Ectodermal cell (in vitro differentiated cells): ENCODE results near the gene APOE.
"Not testable (repeated sequence)": the region's sequence is repeated elsewhere in the genome, so short reads cannot be mapped to it uniquely, and the experiment has no call there.

Experiments
- H3K27ac ChIP-seq: 2 replicates; pipeline ENCODE4 v1.7.0; 2013; ENCODE audit warnings: mild to moderate bottlenecking, low read depth, low read length; ENCODE audit not compliant: insufficient read depth, poor library complexity, severe bottlenecking
- H3K27me3 ChIP-seq: 2 replicates; pipeline ENCODE4 v1.7.0; 2013; ENCODE audit warnings: mild to moderate bottlenecking, low read length; ENCODE audit not compliant: insufficient read depth, control insufficient read depth, poor library complexity, severe bottlenecking
- H3K36me3 ChIP-seq: one replicate; pipeline ENCODE4 v1.7.0; 2013; ENCODE audit warnings: low read length; ENCODE audit not compliant: control insufficient read depth, insufficient read depth
- H3K4me1 ChIP-seq: one replicate; pipeline ENCODE4 v1.7.0; 2013; ENCODE audit warnings: low read length; ENCODE audit not compliant: control insufficient read depth, insufficient read depth
- H3K4me3 ChIP-seq: 2 replicates; pipeline ENCODE4 v1.7.0; 2013; ENCODE audit warnings: low read depth, low read length, control low read depth; ENCODE audit not compliant: insufficient read depth
- H3K9me3 ChIP-seq: 2 replicates; pipeline ENCODE4 v1.7.0; 2013; ENCODE audit warnings: mild to moderate bottlenecking, low read length, moderate library complexity; ENCODE audit not compliant: control insufficient read depth
- WGBS, 2 experiments: methylation state at CpG; one replicate each; pipeline ENCODE4 v1.1.7; 2013; ENCODE audit warnings: missing lambda C conversion rate in 2 of 2; 5-methylcytosine and 5-hydroxymethylcytosine counted together

Gene APOE

GRCh38 chr19:44909775-44910174 lies 4.2 kb downstream of the APOE start:
- WGBS, 2 experiments: 93 to 98% methylated on average over 4 to 5 of the region's 5 CpGs
- Histone ChIP-seq H3K27me3 (no peaks in the 10 kb centered on the region), H3K4me3 (no peak overlapping the region), H3K36me3 (no peaks in the 10 kb centered on the region), H3K4me1 (peaks cover 3% of the 10 kb centered on the region), H3K9me3 (no peaks in the 10 kb centered on the region), H3K27ac (no peak overlapping the region)

- not testable (repeated sequence) for H3K4me1 ChIP-seq, H3K4me3 ChIP-seq, H3K9me3 ChIP-seq, H3K27me3 ChIP-seq, H3K27ac ChIP-seq, H3K36me3 ChIP-seq
- WGBS, 2 experiments: 91 to 94% methylated on average over 6 of the region's 6 CpGs
Observed at GRCh38 chr19:44911896-44912295, 6.3 kb downstream of the APOE start.

- Histone ChIP-seq H3K27me3 (no peaks in the 10 kb centered on the region), H3K4me3 (no peak overlapping the region), H3K27ac (no peak overlapping the region), H3K4me1 (peaks cover 3% of the 10 kb centered on the region), H3K36me3 (no peaks in the 10 kb centered on the region), H3K9me3 (no peaks in the 10 kb centered on the region)
- 89 to 90% methylated on average over 6 of the region's 6 CpGs for WGBS, 2 experiments
Observed at GRCh38 chr19:44912854-44913253, 7.3 kb downstream of the APOE start.

GRCh38 chr19:44913512-44914432 lies 8.2 kb downstream of the APOE start:
- peak overlapping the region; percentile 36 for H3K4me3 ChIP-seq
- H3K27me3 ChIP-seq, H3K4me1 ChIP-seq, H3K9me3 ChIP-seq, H3K36me3 ChIP-seq, H3K27ac ChIP-seq: not testable (repeated sequence)
- 59 to 61% methylated on average over 23 of the region's 23 CpGs for WGBS, 2 experiments

GRCh38 chr19:44914433-44915206 lies 9.0 kb downstream of the APOE start, which contains the start of gene APOC1:
Gene APOC1, plus strand, starts transcription at chr19:44914608. Its CDS starts 284 bp downstream, at chr19:44914892.
- H3K27ac ChIP-seq: peak within 1 kb of the TSS; percentile 22
- 2 to 4% methylated on average over 25 to 27 of the region's 28 CpGs for WGBS, 2 experiments

GRCh38 chr19:44924243-44924725 lies 18.7 kb downstream of the APOE start:
- Histone ChIP-seq H3K4me3 (no peak overlapping the region), H3K36me3 (no peaks in the 10 kb centered on the region), H3K27ac (no peak overlapping the region), H3K27me3 (no peaks in the 10 kb centered on the region), H3K9me3 (no peaks in the 10 kb centered on the region), H3K4me1 (no peaks in the 10 kb centered on the region)
- 92 to 93% methylated on average over 8 of the region's 8 CpGs for WGBS, 2 experiments

More at GRCh38 chr19:44914433-44915206, 9.0 kb downstream of the APOE start, which contains the start of gene APOC1:
- not testable (repeated sequence) for H3K4me1 ChIP-seq, H3K27me3 ChIP-seq, H3K36me3 ChIP-seq, H3K9me3 ChIP-seq
- peak within 1 kb of the TSS; percentile 36 for H3K4me3 ChIP-seq

GRCh38 chr19:44925114-44925891 lies 19.7 kb downstream of the APOE start:
- no peaks in the 10 kb centered on the region for H3K9me3 ChIP-seq
- no peaks in the 10 kb centered on the region for H3K36me3 ChIP-seq
- no peak overlapping the region for H3K4me3 ChIP-seq
- H3K4me1 ChIP-seq: no peaks in the 10 kb centered on the region
- H3K27me3 ChIP-seq: no peaks in the 10 kb centered on the region
- no peak overlapping the region for H3K27ac ChIP-seq
- 87 to 90% methylated on average over 7 to 8 of the region's 8 CpGs for WGBS, 2 experiments

- not testable (repeated sequence) for H3K4me3 ChIP-seq, H3K36me3 ChIP-seq, H3K27ac ChIP-seq, H3K27me3 ChIP-seq, H3K9me3 ChIP-seq, H3K4me1 ChIP-seq
- WGBS, 2 experiments: 72 to 81% methylated on average over 17 to 18 of the region's 19 CpGs
Observed at GRCh38 chr19:44926245-44927077, 20.9 kb downstream of the APOE start.

- Histone ChIP-seq H3K4me1 (no peaks in the 10 kb centered on the region), H3K36me3 (no peaks in the 10 kb centered on the region), H3K27me3 (no peaks in the 10 kb centered on the region), H3K27ac (no peak overlapping the region), H3K9me3 (no peaks in the 10 kb centered on the region), H3K4me3 (no peak overlapping the region)
- 89 to 93% methylated on average over 5 of the region's 5 CpGs for WGBS, 2 experiments
Observed at GRCh38 chr19:44927746-44928145, 22.1 kb downstream of the APOE start.
